ENCODE data around the gene NKX1-1. TPM values are rescaled to one million over a fixed set of nuclear protein-coding genes. Genes with fewer than 3 reads are reported as not detected.
"Not testable (repeated sequence)": the region's sequence is repeated elsewhere in the genome, so short reads cannot be mapped to it uniquely, and the experiment has no call there.

NKX1-1 gene
- total RNA-seq, 4 donors from 2014 or later = not detected

- Histone ChIP-seq H3K4me3 (no peak overlapping the region), H3K36me3 (peaks cover 15 to 93% (median 57%) of the 10 kb centered on the region in 4 donors), H3K27ac (replicated peaks in 1 of 4) (no peak overlapping the region), H3K27me3 (no peaks in the 10 kb centered on the region), H3K9me3 (no peaks in the 10 kb centered on the region), H3K4me1 (no peaks in the 10 kb centered on the region)
- intact Hi-C loops (cut with DNase I) = no loop called here
- no peak for DNase-seq (ENCODE audit: extremely low spot score)
- WGBS = 96% methylated on average over 13 of the region's 14 CpGs
- TF ChIP-seq CTCF (IDR thresholded peaks at IDR 0.05) = no peak
- TF ChIP-seq POLR2A (IDR thresholded peaks at IDR 0.05; ENCODE audit: low read depth) = no peak
- no peak for TF ChIP-seq POLR2AphosphoS5 (IDR thresholded peaks at IDR 0.05)
- no peak for TF ChIP-seq EP300 (IDR thresholded peaks at IDR 0.05)
These were observed 31.6 kb downstream of the NKX1-1 start for GRCh38 chr4:1374706-1375045.

GRCh38 chr4:1373892-1374705 lies 32.1 kb downstream of the NKX1-1 start:
- no peak overlapping the region for H3K27ac ChIP-seq (replicated peaks in 1 of 4)
- 92% methylated on average over 31 of the region's 42 CpGs for WGBS
- DNase-seq (ENCODE audit: extremely low spot score) = no peak

GRCh38 chr4:1372576-1372975 lies 33.7 kb downstream of the NKX1-1 start:
- H3K4me1 ChIP-seq; H3K27me3 ChIP-seq; H3K27ac ChIP-seq (replicated peaks in 1 of 4); intact Hi-C loops (cut with DNase I); DNase-seq (ENCODE audit: extremely low spot score); H3K4me3 ChIP-seq; H3K9me3 ChIP-seq: not testable (repeated sequence)
- 82% methylated on average over 21 of the region's 22 CpGs for WGBS
- H3K36me3 ChIP-seq = peaks cover 23 to 91% (median 60%) of the 10 kb centered on the region in 4 donors

More at GRCh38 chr4:1373892-1374705, 32.1 kb downstream of the NKX1-1 start:
- intact Hi-C loops (cut with DNase I) = no loop called here
- no peaks in the 10 kb centered on the region for H3K4me1 ChIP-seq
- H3K36me3 ChIP-seq = peaks cover 15 to 90% (median 57%) of the 10 kb centered on the region in 4 donors
- H3K27me3 ChIP-seq = no peaks in the 10 kb centered on the region
- no peak overlapping the region for H3K4me3 ChIP-seq
- no peak for TF ChIP-seq POLR2AphosphoS5 (IDR thresholded peaks at IDR 0.05)
- TF ChIP-seq EP300 (IDR thresholded peaks at IDR 0.05) = no peak
- TF ChIP-seq POLR2A (IDR thresholded peaks at IDR 0.05; ENCODE audit: low read depth) = no peak
- TF ChIP-seq CTCF (IDR thresholded peaks at IDR 0.05) = no peak
- H3K9me3 ChIP-seq = no peaks in the 10 kb centered on the region

GRCh38 chr4:1371176-1372165 lies 34.8 kb downstream of the NKX1-1 start:
- Histone ChIP-seq H3K9me3 (no peaks in the 10 kb centered on the region), H3K4me3 (no peak overlapping the region), H3K27ac (replicated peaks in 1 of 4) (no peak overlapping the region), H3K36me3 (peaks cover 29 to 91% (median 62%) of the 10 kb centered on the region in 4 donors), H3K27me3 (no peaks in the 10 kb centered on the region), H3K4me1 (no peaks in the 10 kb centered on the region)
- DNase-seq (ENCODE audit: extremely low spot score) = no peak
- no peak for TF ChIP-seq POLR2AphosphoS5 (IDR thresholded peaks at IDR 0.05)
- TF ChIP-seq POLR2A (IDR thresholded peaks at IDR 0.05; ENCODE audit: low read depth) = no peak
- TF ChIP-seq CTCF (IDR thresholded peaks at IDR 0.05) = no peak
- no peak for TF ChIP-seq EP300 (IDR thresholded peaks at IDR 0.05)
- intact Hi-C loops (cut with DNase I) = no loop called here
- WGBS = 96% methylated on average over 28 of the region's 28 CpGs
